ENCODE measurements around the gene PDAP1.

Gene PDAP1

GRCh38 chr7:99402854-99403253 is 5.5 kb downstream of the PDAP1 start:
- peaks cover 56% of the 10 kb centered on the region for H3K79me2 ChIP-seq (ENCODE audit: control insufficient read depth, low read length)
- peaks cover 90% of the 10 kb centered on the region for H3K36me3 ChIP-seq (ENCODE audit: control insufficient read depth, low read length)
- no peak overlapping the region for H3K4me3 ChIP-seq (ENCODE audit: low read length)
- peaks cover 14% of the 10 kb centered on the region for H3F3A ChIP-seq (ENCODE audit: control insufficient read depth, insufficient read depth)
- H4K20me1 ChIP-seq (ENCODE audit: control insufficient read depth, insufficient read depth, low read depth, low read length): peaks cover 27% of the 10 kb centered on the region
- H3K9me2 ChIP-seq (replicated peaks; ENCODE audit: control insufficient read depth, low read length): no peaks in the 10 kb centered on the region
- H3K4me1 ChIP-seq (ENCODE audit: control insufficient read depth, low read length): peaks cover 18% of the 10 kb centered on the region
- H3K27ac ChIP-seq (ENCODE audit: low read depth, low read length): no peak overlapping the region
- H3K27me3 ChIP-seq (ENCODE audit: control insufficient read depth, low read length): no peaks in the 10 kb centered on the region
- H3K9me3 ChIP-seq (ENCODE audit: control insufficient read depth, insufficient read depth, low read length): no peaks in the 10 kb centered on the region
- no peak for TF ChIP-seq CTCF (IDR thresholded peaks at IDR 0.05; ENCODE audit: low read depth, low read length, poor library complexity, severe bottlenecking)
- TF ChIP-seq EZH2phosphoT487 (IDR thresholded peaks at IDR 0.05; ENCODE audit: borderline replicate concordance, low read length): no peak
- H3K4me2 ChIP-seq (ENCODE audit: low read length): no peak overlapping the region

GRCh38 chr7:99399597-99399996 is 8.8 kb downstream of the PDAP1 start:
- Histone ChIP-seq H3K36me3 (ENCODE audit: control insufficient read depth, low read length) (peaks cover 91% of the 10 kb centered on the region), H3K4me1 (ENCODE audit: control insufficient read depth, low read length) (no peaks in the 10 kb centered on the region), H3K9me2 (replicated peaks; ENCODE audit: control insufficient read depth, low read length) (no peaks in the 10 kb centered on the region), H3K9me3 (ENCODE audit: control insufficient read depth, insufficient read depth, low read length) (no peaks in the 10 kb centered on the region), H3K4me2 (ENCODE audit: low read length) (no peak overlapping the region), H4K20me1 (ENCODE audit: control insufficient read depth, insufficient read depth, low read depth, low read length) (peaks cover 19% of the 10 kb centered on the region), H3K4me3 (ENCODE audit: low read length) (no peak overlapping the region), H3F3A (ENCODE audit: control insufficient read depth, insufficient read depth) (peaks cover 23% of the 10 kb centered on the region), H3K27me3 (ENCODE audit: control insufficient read depth, low read length) (no peaks in the 10 kb centered on the region), H3K79me2 (ENCODE audit: control insufficient read depth, low read length) (peaks cover 24% of the 10 kb centered on the region), H3K27ac (ENCODE audit: low read depth, low read length) (no peak overlapping the region)
- no peak for TF ChIP-seq CTCF (IDR thresholded peaks at IDR 0.05; ENCODE audit: low read depth, low read length, poor library complexity, severe bottlenecking)
- no peak for TF ChIP-seq EZH2phosphoT487 (IDR thresholded peaks at IDR 0.05; ENCODE audit: borderline replicate concordance, low read length)

GRCh38 chr7:99398891-99399445 is 9.4 kb downstream of the PDAP1 start:
- H4K20me1 ChIP-seq (ENCODE audit: control insufficient read depth, insufficient read depth, low read depth, low read length): peaks cover 19% of the 10 kb centered on the region
- H3K4me3 ChIP-seq (ENCODE audit: low read length): no peak overlapping the region
- H3K36me3 ChIP-seq (ENCODE audit: control insufficient read depth, low read length): peaks cover 91% of the 10 kb centered on the region
- H3K9me3 ChIP-seq (ENCODE audit: control insufficient read depth, insufficient read depth, low read length): no peaks in the 10 kb centered on the region
- no peaks in the 10 kb centered on the region for H3K9me2 ChIP-seq (replicated peaks; ENCODE audit: control insufficient read depth, low read length)
- peaks cover 17% of the 10 kb centered on the region for H3K79me2 ChIP-seq (ENCODE audit: control insufficient read depth, low read length)
- no peaks in the 10 kb centered on the region for H3K27me3 ChIP-seq (ENCODE audit: control insufficient read depth, low read length)
- H3F3A ChIP-seq (ENCODE audit: control insufficient read depth, insufficient read depth): peaks cover 27% of the 10 kb centered on the region
- H3K4me1 ChIP-seq (ENCODE audit: control insufficient read depth, low read length): no peaks in the 10 kb centered on the region
- TF ChIP-seq EZH2phosphoT487 (IDR thresholded peaks at IDR 0.05; ENCODE audit: borderline replicate concordance, low read length) (no peak), CTCF (IDR thresholded peaks at IDR 0.05; ENCODE audit: low read depth, low read length, poor library complexity, severe bottlenecking) (no peak)
- H3K27ac ChIP-seq (ENCODE audit: low read depth, low read length): no peak overlapping the region
- no peak overlapping the region for H3K4me2 ChIP-seq (ENCODE audit: low read length)

Measured in DOHH2 (cell line).